IPS-20b (cell line): Measurements from ENCODE around the gene SLC22A1.

Experiments
- H3K27ac ChIP-seq: one replicate; pipeline ENCODE4 v1.5.1; 2013; ENCODE audit warnings: low read length
- H3K27me3 ChIP-seq: 2 replicates; pipeline ENCODE4 v1.6.1; 2013; ENCODE audit warnings: mild to moderate bottlenecking, low read length, inconsistent platforms; ENCODE audit not compliant: insufficient read depth
- H3K36me3 ChIP-seq: 2 replicates; pipeline ENCODE4 v1.6.1; 2013; ENCODE audit warnings: low read depth, mild to moderate bottlenecking, inconsistent platforms, low read length, moderate library complexity; ENCODE audit not compliant: insufficient read depth
- H3K4me1 ChIP-seq: 2 replicates; pipeline ENCODE4 v1.6.1; 2013; ENCODE audit warnings: mild to moderate bottlenecking, control low read depth, inconsistent platforms, low read length, moderate library complexity; ENCODE audit not compliant: insufficient read depth
- H3K4me3 ChIP-seq: 2 replicates; pipeline ENCODE4 v1.5.1; 2013; ENCODE audit warnings: mild to moderate bottlenecking, low read length, inconsistent platforms
- H3K9ac ChIP-seq: 2 replicates; pipeline ENCODE4 v1.6.1; 2013; ENCODE audit warnings: low read depth, mild to moderate bottlenecking, inconsistent platforms, low read length, moderate library complexity
- H3K9me3 ChIP-seq: 2 replicates; pipeline ENCODE4 v1.6.1; 2013; ENCODE audit warnings: mild to moderate bottlenecking, low read depth, low read length, inconsistent platforms; ENCODE audit not compliant: insufficient read depth

The SLC22A1 gene

GRCh38 chr6:160198606-160199211 is 77.1 kb downstream of the SLC22A1 start:
- Histone ChIP-seq H3K9me3 (peaks cover 8% of the 10 kb centered on the region), H3K4me1 (no peaks in the 10 kb centered on the region), H3K27me3 (no peaks in the 10 kb centered on the region), H3K27ac (no peak overlapping the region), H3K36me3 (no peaks in the 10 kb centered on the region), H3K4me3 (no peak overlapping the region), H3K9ac (no peak overlapping the region)

GRCh38 chr6:160201061-160201460 is 79.4 kb downstream of the SLC22A1 start:
- no peaks in the 10 kb centered on the region for H3K4me1 ChIP-seq
- no peak overlapping the region for H3K4me3 ChIP-seq
- H3K9me3 ChIP-seq = no peaks in the 10 kb centered on the region; the same call in 1 of the 2 replicates
- no peaks in the 10 kb centered on the region for H3K27me3 ChIP-seq
- H3K36me3 ChIP-seq = no peaks in the 10 kb centered on the region
- no peak overlapping the region for H3K27ac ChIP-seq
- H3K9ac ChIP-seq = no peak overlapping the region

- Histone ChIP-seq H3K36me3 (no peaks in the 10 kb centered on the region), H3K9me3 (peaks cover 7% of the 10 kb centered on the region), H3K27me3 (no peaks in the 10 kb centered on the region), H3K9ac (no peak overlapping the region), H3K27ac (no peak overlapping the region), H3K4me3 (no peak overlapping the region), H3K4me1 (no peaks in the 10 kb centered on the region)
Measured at GRCh38 chr6:160202411-160202810, 80.8 kb downstream of the SLC22A1 start.

GRCh38 chr6:160203076-160203475 is 81.5 kb downstream of the SLC22A1 start:
- Histone ChIP-seq H3K4me1 (no peaks in the 10 kb centered on the region), H3K27ac (no peak overlapping the region), H3K4me3 (no peak overlapping the region)

GRCh38 chr6:160203522-160203921 is 81.9 kb downstream of the SLC22A1 start:
- no peak overlapping the region for H3K27ac ChIP-seq
- H3K36me3 ChIP-seq = no peaks in the 10 kb centered on the region
- no peaks in the 10 kb centered on the region for H3K4me1 ChIP-seq
- no peak overlapping the region for H3K9ac ChIP-seq
- H3K4me3 ChIP-seq = no peak overlapping the region
- no peaks in the 10 kb centered on the region for H3K27me3 ChIP-seq
- peaks cover 13% of the 10 kb centered on the region for H3K9me3 ChIP-seq

More at GRCh38 chr6:160203076-160203475, 81.5 kb downstream of the SLC22A1 start:
- H3K36me3 ChIP-seq = no peaks in the 10 kb centered on the region
- H3K9ac ChIP-seq = no peak overlapping the region
- H3K27me3 ChIP-seq = no peaks in the 10 kb centered on the region
- H3K9me3 ChIP-seq = peaks cover 13% of the 10 kb centered on the region

GRCh38 chr6:160203953-160204352 is 82.3 kb downstream of the SLC22A1 start:
- no peak overlapping the region for H3K4me3 ChIP-seq
- no peak overlapping the region for H3K9ac ChIP-seq
- H3K4me1 ChIP-seq = no peaks in the 10 kb centered on the region
- H3K27me3 ChIP-seq = no peaks in the 10 kb centered on the region
- H3K9me3 ChIP-seq = peaks cover 13% of the 10 kb centered on the region
- H3K27ac ChIP-seq = no peak overlapping the region
- H3K36me3 ChIP-seq = no peaks in the 10 kb centered on the region

- Histone ChIP-seq H3K27ac (no peak overlapping the region), H3K27me3 (no peaks in the 10 kb centered on the region), H3K36me3 (no peaks in the 10 kb centered on the region), H3K9ac (no peak overlapping the region), H3K4me3 (no peak overlapping the region), H3K4me1 (no peaks in the 10 kb centered on the region), H3K9me3 (peaks cover 13% of the 10 kb centered on the region)
Measured at GRCh38 chr6:160204710-160205109, 83.1 kb downstream of the SLC22A1 start.

- H3K4me3 ChIP-seq = no peak overlapping the region
- no peaks in the 10 kb centered on the region for H3K4me1 ChIP-seq
- H3K9ac ChIP-seq = no peak overlapping the region
- peaks cover 13% of the 10 kb centered on the region for H3K9me3 ChIP-seq
- no peaks in the 10 kb centered on the region for H3K27me3 ChIP-seq
- no peaks in the 10 kb centered on the region for H3K36me3 ChIP-seq
- H3K27ac ChIP-seq = no peak overlapping the region
Measured at GRCh38 chr6:160207618-160208017, 86.0 kb downstream of the SLC22A1 start.
